Measurements from ENCODE around the gene F7.
"Not testable (repeated sequence)": the region's sequence is repeated elsewhere in the genome, so short reads cannot be mapped to it uniquely, and the experiment has no call there.

Gene F7

DNA sequence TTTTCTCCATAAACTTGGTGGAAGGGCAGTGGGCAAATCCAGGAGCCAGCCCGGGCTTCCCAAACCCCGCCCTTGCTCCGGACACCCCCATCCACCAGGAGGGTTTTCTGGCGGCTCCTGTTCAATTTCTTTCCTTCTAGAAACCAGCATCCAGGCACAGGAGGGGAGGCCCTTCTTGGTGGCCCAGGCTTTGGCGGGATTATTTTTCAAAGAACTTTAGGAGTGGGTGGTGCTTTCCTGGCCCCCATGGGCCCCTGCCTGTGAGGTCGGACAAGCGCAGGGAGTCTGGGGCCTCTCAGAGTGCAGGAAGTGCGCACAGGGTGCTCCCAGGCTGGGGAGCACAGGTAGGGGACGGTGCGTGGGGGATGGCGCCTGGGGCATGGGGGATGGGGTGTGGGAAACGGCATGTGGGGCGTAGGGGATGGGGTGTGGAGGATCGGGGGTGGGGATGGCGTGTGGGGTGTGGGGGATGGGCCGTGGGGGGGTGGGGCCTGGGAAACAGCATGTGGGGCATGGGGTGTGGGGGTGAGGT lies 396 bp downstream of the F7 start:
- no peak for DNase-seq

DNA sequence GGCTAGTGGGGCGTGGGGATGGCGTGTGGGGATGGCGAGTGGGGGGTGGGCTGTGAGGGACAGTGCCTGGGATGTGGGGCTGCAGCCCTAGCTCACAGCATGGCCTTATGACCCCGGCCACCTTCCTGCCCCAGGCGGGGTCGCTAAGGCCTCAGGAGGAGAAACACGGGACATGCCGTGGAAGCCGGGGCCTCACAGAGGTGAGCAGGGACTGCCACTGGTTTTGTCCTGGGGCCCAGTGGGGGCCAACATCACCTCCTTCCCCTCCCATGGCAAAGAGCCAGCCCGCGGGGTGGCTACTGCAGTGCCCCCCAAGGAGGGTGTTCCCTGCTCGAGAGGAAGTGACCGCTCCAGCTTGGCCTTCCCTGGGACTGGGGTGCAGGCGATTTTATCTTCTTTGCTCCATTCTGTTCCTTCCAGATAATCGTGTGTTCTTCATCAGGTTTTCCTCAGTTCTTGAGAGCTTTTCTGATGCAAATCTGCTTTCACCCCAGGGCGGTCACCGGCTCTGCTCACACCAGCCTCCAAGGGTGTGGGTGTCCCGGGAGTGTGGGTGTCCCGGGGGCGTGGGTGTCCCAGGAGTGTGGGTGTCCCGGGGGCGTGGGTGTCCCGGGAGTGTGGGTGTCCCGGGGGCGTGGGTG lies 1.2 kb downstream of the F7 start:
- DNase-seq: no peak

DNA sequence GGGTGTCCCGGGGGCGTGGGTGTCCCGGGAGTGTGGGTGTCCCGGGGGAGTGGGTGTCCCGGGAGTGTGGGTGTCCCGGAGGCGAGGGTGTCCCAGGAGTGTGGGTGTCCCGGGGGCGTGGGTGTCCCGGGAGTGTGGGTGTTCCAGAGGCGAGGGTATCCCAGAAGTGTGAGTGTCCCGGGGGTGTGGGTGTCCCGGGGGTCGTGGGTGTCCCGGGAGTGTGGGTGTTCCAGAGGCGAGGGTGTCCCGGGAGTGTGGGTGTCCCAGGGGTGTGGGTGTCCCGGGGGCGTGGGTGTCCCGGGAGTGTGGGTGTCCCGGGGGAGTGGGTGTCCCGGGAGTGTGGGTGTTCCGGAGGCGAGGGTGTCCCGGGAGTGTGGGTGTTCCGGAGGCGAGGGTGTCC lies 2.9 kb downstream of the F7 start:
- DNase-seq: not testable (repeated sequence)

DNA sequence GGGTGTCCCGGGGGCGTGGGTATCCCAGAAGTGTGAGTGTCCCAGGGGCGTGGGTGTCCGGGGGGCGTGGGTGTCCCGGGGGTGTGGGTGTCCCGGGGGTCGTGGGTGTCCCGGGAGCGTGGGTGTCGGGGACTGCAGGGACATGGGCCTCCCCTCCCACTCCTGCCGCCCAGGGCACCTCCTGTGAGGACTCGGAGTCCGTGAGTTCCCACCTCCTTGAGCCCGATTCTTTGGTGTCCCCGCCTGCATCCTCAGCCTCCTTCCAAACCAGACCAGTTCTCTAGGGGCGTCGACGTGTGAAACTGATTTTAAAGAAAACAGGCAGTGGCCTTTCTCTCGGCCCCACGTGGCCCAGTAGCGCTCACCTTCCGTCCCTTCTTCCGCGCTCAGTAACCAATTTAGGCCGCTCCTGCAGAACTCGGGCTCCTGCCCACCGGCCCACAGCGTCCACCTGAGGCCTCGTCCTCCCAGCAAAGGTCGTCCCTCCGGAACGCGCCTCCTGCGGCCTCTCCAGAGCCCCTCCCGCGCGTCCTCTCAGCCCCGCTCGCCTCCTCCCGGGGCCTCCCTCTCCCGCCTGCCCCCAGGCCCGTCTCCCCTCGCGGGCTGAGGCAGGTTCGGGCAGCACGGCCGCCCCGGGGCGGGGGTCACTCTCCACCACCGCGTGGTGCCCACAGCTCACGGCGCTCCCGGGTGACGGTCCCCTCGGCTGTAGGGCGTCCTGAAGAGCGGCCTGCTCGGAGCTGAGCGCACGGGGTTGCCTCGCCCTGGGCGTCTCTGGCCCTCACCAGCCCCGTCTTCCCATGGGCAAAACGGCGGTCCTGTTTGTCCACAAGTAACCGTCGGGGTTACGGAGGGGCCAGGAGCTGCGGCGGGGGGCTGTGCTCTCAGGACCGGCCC lies 3.8 kb downstream of the F7 start:
- DNase-seq: no peak

GRCh38 chr13:113110048-113110851 lies 4.7 kb downstream of the F7 start:
- no peak for DNase-seq

DNA sequence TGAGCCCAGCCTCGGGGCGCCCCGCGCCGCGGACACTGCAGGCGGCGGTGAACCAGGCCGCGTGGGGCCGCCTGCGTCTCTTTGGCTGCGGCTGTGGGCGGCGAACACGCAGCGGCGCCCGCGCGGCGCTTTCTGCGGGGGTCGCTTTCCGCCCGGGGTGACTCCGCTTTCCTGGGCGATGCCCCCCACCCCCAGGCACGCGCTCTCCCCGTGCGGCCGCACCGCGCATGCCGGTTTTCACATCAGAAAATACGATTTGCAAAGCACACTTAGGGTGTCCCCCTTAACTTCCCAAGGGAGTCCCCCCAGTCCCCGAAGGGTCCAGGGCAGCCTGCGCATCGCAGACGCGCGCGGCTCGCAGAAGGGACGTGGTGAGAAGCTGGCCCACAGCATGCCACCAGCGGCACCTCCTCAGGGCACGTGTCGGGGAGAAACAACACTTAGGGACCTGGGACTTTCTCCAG lies 5.3 kb downstream of the F7 start:
- no peak for DNase-seq

GRCh38 chr13:113111821-113112220 lies 6.2 kb downstream of the F7 start:
- DNase-seq: not testable (repeated sequence)

DNA sequence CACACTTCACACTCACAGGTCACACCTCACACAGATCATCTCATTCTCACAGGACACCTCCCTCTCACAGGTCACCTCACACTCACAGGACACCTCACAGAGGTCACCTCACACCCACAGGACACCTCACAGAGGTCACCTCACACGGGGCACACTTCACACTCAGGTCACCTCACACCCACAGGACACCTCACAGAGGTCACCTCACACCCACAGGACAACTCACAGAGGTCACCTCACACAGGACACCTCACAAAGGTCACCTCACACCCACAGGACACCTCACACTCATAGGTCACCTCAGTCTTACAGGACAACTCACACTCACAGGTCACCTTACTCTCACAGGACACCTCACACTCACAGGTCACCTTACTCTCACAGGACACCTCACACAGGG lies 6.9 kb downstream of the F7 start:
- DNase-seq: not testable (repeated sequence)

- DNase-seq: no peak
Measured at GRCh38 chr13:113112893-113113845, 7.6 kb downstream of the F7 start.

- DNase-seq: no peak
Measured at GRCh38 chr13:113113846-113114271, 8.3 kb downstream of the F7 start.

- DNase-seq: no peak
Measured at GRCh38 chr13:113114511-113115362, 9.1 kb downstream of the F7 start.

- no peak for DNase-seq
Measured at GRCh38 chr13:113115363-113116205, 10.0 kb downstream of the F7 start.

DNA sequence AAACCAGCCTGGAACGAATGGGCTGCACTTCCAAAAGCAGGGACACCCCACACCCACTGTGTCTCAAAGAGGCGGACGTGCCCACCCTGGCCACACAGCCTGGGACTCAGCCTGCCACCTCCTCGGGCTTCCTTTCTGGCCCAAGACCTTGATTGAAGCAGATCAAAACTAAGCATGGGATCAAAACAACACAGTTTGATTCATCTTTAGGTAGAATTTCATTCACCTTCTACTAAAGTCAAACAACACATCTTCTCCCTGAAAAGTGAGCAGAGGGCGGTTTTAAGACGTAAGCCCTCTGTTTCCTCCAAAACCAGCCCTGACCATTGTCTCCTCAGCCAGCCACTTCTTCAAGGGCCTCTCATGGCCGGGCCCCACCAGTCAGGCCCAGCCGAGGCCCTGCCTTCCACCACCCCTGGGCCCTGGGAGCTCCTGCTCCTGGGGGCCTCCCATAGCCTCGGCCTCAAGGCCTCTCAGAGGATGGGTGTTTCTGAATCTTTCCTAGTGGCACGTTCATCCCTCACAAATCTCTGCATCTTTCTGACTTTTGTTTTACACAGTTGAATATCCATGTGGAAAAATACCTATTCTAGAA lies 10.7 kb downstream of the F7 start:
- DNase-seq: no peak

DNA sequence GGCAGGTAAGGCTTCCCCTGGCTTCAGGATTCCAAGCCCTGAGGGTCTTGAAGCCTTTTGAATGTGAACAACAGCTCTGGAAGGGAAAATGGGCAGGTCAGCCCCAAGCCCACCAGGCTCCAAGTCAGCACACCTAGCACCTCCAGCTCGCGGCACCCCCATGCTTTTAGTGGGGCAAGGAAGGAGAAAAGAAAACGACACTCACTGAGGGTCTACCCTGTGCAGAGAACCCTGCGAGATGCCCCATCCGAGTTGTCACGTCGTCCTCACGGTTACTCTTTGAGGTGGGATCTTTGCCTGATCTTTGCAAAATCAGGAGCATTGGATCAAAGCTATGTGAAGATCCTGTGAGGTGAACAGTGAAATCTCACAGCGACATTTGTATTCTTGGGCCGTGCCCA lies 11.3 kb downstream of the F7 start:
- no peak for DNase-seq

DNA sequence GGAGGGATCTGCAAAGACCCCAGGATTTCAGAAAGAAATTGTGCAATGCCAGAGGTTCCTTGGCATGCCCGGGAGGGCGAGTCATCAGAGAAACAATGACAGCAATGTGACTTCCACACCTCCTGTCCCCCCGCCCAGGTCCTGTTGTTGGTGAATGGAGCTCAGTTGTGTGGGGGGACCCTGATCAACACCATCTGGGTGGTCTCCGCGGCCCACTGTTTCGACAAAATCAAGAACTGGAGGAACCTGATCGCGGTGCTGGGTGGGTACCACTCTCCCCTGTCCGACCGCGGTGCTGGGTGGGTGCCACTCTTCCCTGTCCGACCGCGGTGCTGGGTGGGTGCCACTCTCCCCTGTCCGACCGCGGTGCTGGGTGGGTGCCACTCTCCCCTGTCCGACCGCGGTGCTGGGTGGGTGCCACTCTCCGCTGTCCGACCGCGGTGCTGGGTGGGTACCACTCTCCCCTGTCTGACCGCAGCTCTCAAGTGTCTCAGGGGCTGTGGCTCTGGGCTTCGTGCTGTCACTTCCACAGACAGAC lies 11.8 kb downstream of the F7 start:
- no peak for DNase-seq

DNA sequence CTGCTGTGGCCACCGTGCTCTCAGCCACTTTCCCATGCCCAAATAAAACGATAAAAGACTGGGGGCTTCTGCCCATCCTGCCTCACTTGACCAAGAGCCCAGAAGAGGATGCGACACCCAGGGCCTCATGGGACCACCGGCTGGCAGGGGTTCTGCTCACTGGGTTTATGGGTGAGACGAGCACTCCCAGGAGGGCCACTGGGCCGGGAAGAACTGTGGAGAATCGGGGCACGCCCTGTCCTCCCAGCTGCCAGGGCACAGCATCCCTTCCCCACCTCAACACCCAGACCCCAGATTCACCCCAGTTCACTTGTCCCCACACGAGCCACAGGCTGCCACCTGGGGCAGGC lies 12.3 kb downstream of the F7 start:
- DNase-seq: no peak

DNA sequence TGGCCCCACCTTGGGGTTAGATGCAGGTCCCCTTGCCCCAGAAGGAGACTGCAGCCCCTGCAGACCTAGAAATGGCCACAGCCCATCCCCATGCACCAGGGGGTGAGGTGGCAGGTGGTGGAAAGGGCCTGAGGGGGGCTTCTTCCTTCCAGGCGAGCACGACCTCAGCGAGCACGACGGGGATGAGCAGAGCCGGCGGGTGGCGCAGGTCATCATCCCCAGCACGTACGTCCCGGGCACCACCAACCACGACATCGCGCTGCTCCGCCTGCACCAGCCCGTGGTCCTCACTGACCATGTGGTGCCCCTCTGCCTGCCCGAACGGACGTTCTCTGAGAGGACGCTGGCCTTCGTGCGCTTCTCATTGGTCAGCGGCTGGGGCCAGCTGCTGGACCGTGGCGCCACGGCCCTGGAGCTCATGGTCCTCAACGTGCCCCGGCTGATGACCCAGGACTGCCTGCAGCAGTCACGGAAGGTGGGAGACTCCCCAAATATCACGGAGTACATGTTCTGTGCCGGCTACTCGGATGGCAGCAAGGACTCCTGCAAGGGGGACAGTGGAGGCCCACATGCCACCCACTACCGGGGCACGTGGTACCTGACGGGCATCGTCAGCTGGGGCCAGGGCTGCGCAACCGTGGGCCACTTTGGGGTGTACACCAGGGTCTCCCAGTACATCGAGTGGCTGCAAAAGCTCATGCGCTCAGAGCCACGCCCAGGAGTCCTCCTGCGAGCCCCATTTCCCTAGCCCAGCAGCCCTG lies 12.8 kb downstream of the F7 start:
- no peak for DNase-seq

DNA sequence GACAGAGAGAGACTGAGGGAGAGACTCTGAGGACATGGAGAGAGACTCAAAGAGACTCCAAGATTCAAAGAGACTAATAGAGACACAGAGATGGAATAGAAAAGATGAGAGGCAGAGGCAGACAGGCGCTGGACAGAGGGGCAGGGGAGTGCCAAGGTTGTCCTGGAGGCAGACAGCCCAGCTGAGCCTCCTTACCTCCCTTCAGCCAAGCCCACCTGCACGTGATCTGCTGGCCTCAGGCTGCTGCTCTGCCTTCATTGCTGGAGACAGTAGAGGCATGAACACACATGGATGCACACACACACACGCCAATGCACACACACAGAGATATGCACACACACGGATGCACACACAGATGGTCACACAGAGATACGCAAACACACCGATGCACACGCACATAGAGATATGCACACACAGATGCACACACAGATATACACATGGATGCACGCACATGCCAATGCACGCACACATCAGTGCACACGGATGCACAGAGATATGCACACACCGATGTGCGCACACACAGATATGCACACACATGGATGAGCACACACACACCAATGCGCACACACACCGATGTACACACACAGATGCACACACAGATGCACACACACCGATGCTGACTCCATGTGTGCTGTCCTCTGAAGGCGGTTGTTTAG lies 13.7 kb downstream of the F7 start:
- DNase-seq: no peak
